NCI-H2196 (cell line): ENCODE data around the gene POSTN.

ENCODE experiments used
- DNase-seq: peaks from one replicate; lab custom pipeline; 2025; ENCODE audit not compliant: unreplicated experiment; lab: John Stamatoyannopoulos, UW

The POSTN gene

GRCh38 chr13:37526710-37527473 is 71.7 kb downstream of the POSTN start:
- DNase-seq = no peak

- no peak for DNase-seq
Measured at GRCh38 chr13:37515226-37515625, 83.3 kb downstream of the POSTN start.
